ENCODE data around the gene C6orf52.

The C6orf52 gene

DNA sequence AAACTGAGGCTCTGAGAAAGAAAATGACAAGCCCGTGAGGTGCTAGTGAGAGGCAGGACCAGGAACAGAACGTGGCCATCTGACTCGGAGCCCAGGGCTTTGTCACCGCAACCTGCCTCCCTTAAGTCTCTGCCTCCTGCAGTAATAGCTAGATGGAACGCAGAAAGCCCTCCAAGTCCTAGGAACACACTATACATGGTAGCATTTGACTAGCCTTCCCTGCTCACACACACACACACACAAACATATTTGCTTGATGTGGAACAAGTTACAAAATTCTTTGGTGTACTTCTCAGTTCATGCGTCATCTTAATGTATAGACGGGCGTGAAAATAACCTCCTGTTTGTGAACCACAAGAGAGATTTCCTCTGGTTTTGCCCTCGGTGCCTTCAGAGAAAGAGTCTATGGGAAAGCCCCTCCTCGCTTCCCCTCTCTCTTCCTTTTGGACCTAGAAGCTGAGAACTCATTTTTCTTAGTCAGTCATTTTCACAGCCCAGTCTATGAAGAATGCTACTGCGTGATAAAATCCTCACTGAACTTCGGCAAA is 38.8 kb downstream of the C6orf52 start:
- no peak for DNase-seq (ENCODE audit: low read depth in 2 of 2)

DNA sequence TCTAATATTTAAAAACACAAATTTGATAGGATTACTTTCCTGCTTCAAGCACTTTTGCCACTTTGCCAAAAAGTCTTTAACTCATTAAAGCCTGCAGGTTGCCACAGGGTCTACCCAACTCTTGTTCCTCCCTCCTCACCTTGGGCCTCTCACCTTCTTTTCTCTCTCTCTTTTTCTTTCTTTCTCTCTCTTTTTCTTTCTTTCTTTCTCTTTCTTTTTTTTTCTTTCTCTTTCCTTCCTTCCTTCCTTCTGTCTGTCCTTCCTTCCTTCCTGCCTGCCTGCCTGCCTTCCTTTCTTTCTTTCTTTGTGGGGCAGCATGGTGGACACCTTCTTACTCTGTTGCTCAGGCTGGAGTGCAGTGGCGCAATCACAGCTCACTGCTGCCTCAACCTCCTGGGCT is 50.2 kb downstream of the C6orf52 start:
- DNase-seq (ENCODE audit: low read depth in 2 of 2): no peak

DNA sequence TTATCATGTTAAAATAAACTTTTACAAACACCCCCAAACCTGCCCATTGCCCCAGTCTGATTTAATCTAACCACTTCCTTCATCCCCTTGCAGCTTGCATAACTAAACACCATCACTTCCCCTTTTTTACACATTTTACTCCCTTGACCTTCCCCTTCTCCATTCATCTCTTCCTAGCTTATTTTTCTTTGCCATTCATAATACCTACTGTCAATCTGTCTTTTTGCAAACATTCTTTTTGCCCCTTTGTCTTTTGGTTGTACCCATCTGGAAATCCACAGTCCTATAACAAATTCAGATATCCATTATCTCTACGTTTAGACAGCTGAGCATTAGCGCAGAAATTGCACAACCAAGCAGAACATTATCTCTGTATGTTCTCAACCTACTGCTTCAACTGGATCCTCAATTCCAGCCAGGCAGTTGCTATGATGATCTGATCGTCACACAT is 51.2 kb downstream of the C6orf52 start:
- no peak for DNase-seq (ENCODE audit: low read depth in 2 of 2)

DNA sequence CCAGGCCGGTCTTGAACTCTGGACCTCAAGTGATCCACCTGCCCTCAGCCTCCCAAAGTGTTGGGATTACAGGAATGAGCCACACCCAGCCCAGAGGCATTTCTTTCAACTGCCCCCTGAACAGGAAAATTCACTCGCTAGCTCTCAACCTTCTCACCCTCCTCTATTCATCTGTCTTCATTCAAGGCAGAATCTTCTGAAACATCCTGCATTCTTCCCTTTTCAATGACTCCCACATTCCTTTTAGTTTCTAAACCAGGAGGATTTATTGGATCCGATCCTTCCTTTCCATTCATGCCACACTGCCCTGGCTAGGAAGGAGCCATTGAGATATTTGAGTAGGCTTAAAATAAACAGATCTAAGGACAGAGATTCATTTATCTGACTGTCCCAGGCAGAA is 52.9 kb downstream of the C6orf52 start:
- DNase-seq (ENCODE audit: low read depth in 2 of 2): no peak

DNA sequence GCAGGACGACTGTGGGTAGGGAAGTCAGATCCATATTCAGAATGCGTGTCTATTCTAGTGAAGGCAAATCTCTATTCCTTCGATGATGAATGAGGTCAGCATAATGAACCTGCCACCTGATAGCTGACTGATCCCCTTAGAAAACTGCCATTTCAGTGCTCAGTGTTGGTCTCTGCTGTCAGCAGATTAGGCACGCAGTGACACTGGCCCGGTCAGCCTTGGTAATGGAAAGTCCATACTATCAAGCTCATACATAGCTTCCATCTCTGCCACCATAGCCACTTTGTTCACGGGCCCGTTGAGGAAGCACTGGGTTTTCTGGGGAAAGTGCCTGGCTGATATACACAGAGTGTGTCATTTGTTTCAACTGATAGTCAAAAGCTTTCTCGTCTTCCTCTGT is 54.0 kb downstream of the C6orf52 start:
- no peak for DNase-seq (ENCODE audit: low read depth in 2 of 2)

DNA sequence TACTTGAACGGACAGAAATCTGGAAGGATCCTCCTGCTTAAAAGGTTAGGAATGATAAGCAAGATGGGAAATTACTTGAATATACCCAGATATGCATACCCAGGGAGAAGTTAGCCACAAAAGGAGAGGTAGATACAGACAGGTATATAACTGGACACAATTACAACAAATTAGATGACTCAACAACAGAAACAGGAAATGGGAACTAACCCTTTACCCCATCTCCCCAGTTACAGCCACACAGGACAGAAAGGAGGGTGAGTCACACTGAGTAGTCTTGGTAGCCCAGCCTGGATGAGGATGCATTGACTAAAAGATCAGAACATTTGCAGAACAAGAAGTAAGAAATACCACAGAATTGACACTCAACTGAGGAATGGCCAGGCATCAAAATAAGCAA is 61.2 kb downstream of the C6orf52 start:
- no peak for DNase-seq (ENCODE audit: low read depth in 2 of 2)

DNA sequence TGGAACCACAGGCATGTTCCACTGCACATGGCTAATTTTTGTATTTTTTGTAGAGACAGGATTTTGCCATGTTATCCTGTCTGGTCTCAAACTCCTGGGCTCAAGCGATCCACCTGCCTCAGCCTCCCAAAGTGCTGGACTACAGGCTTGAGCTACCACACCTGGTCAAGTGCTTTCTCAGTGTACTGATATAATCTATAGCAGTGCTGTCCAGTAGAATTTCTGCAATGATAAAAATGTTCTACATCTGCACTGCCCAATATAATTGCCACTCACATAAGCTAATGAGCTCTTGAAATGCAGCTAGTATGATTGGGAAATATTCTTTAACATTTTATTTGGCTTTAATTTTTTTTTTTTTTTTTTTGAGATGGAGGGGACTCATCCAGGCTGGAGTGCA is 64.2 kb downstream of the C6orf52 start:
- no peak for DNase-seq (ENCODE audit: low read depth in 2 of 2)

DNA sequence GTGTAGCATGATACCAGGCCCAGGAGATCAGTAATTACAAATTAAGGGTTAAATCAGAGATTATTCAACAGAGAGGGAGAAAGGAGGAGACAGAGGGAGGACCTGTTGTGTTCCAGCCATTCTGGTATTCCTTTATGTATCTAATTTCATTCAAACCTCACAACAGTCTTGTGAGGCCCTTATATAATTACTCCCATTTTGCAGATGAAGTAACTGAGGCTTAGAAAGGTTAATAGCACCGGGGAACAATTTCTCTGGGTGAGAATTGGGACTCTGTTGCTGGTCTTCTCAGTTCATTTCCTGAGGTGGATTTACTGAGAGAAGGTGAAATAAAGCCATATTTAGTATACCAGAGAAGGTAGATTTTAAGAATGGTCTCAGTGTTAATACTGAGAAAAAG is 66.6 kb downstream of the C6orf52 start:
- no peak for DNase-seq (ENCODE audit: low read depth in 2 of 2)

DNA sequence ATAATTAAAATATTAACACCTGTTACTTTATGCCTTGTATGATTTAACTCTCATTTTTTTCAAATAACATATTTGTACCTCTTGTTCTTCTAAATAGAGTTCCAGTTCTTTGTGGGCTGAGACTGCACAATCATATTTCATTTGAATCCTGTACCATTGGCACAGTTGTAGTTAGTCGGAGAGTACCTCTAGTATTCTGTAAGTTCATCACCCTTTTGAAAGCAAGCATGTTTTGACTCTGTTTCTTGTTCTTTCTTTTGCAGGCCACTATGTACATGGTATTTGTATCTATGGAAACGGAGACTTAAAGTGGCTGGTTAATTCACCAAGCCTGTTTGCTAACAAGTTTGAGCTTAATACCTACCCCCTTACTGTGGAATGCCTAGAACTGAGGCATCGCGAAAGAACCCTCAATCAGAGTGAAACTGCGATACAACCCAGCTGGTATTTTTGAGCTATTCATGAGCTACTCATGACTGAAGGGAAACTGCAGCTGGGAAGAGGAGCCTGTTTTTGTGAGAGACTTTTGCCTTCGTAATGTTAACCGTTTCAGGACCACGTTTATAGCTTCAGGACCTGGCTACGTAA is 68.2 kb downstream of the C6orf52 start:
- DNase-seq (ENCODE audit: low read depth in 2 of 2): no peak

DNA sequence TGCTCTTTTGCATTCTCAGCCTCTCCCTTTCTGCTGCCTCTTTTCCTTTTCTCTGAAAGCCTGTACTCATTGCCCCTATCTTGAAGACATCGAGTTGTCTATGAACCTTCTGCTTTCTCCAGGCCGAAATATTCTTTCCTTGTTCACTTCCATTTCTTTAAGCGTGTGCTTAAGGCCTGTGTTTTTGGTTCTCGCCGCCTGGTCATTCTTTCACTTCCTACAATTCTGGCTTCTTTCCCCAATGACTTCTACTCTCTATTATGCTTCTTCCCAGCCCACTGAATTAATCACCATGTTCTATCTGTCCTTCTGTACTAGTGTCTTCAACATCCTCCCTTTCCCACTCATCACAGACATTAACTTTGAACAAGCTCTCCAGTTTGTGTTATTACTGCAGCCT is 69.6 kb downstream of the C6orf52 start:
- no peak for DNase-seq (ENCODE audit: low read depth in 2 of 2)

DNA sequence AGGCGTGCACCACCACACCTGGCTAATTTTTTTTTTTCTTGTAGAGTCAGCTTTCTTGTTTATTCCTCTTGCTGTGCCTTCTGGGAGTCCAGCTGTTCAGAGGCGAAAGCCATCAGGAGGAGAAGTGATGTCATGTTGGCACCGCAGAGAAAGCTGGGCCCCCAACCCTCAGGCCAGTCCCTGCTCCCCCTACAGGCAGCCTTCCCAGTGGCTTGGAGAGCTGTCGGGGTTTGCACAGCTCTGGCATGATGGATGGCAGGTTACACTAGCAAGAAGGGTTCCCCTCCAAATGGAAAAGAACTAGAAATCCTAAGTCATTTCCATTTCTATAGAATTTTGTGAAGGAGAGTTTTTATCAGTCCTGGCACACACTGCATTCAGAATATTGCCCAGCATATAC is 72.6 kb downstream of the C6orf52 start:
- no peak for DNase-seq (ENCODE audit: low read depth in 2 of 2)

Measured in stimulated activated CD8-positive, alpha-beta memory T cell treated with anti-CD3 and anti-CD28 coated beads, Interleukin-2, amount 100 ng/mL, for 1 hour (primary cell).